HPDE6-E6E7 (cell line): ENCODE measurements around the gene PLCG2.
"Not testable (repeated sequence)": the region's sequence is repeated elsewhere in the genome, so short reads cannot be mapped to it uniquely, and the experiment has no call there.

Experiments
- DNase-seq: peaks from one replicate; pipeline ENCODE4 v3.0.0; 2011; ENCODE audit warnings: missing footprints; ENCODE audit errors: extremely low spot score

Gene PLCG2

DNA sequence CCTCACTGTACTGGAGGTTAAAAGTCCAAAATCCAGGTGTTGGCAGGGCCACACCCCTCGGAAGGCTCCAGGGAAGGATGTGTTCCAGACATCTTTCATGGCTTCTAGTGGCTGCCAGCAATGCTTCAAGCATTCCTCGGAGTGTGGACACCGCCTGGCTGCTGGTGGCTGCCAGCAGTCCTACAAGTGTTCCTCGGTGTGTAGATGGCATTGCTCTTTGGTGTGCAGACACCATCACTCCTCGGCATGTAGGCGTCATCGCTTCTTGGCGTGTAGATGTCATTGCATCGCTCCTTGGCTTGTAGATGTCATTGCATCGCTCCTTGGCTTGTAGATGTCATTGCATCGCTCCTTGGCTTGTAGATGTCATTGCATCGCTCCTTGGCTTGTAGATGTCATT, 98.4 kb downstream of the PLCG2 start:
- not testable (repeated sequence) for DNase-seq

DNA sequence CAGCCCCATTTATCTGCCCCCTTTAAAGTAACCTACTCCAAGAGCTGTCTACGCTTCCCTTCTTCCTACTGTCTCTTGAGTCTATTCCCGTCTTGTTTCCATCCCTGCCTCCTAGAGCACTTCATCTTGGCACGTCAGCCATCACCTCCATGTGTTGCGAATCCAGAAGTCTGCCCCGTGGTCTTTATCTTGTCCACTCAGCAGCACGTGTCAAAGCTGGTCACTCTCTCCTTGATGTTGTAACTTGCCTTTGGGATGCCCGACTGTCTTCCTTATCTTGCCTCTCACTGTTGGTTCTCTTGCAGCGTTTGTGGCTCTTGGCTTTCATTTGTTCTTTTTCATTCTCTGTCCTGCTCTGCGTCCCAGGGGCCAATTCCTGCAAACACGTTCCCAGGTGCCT, 99.4 kb downstream of the PLCG2 start:
- DNase-seq = no peak

DNA sequence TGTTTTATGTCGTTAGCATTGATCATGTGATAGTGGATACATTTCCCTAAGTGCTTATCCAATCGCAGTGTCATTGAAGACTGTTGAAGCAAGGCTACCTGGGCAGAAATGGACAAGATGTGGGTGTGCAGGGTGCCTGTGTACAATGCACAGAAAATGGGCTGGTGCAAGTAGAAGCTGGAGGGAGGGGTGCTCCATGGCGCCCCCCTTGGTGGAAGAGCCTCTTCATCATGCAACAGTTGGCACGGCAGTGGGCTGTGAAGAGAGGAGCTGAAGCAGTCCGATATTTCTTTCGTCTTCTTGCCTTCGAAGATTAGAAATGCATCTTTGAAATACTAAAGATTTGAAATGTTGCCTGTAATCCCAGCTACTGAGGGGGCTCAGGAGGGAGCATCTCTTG, 100.5 kb downstream of the PLCG2 start:
- DNase-seq = no peak

DNA sequence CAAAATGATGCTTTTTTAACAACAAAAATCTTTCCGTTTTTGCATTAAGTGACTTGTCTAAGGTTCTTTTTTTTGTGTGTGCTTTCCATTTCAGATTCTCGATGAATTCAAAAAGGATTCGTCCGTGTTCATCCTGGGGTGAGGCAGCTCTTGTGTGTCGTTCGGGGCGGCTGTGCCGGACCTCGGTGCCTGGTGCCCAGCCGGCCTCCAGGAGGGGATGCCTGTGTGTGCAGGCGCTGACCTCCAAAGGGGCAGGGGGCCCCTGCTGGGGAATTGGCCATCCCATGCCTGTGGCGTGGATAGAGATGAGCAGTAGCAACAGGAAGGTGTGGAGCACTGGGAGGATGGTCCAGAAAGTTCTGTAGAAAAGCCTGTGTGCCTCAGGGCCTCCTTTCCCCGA, 101.7 kb downstream of the PLCG2 start:
- DNase-seq = no peak

DNA sequence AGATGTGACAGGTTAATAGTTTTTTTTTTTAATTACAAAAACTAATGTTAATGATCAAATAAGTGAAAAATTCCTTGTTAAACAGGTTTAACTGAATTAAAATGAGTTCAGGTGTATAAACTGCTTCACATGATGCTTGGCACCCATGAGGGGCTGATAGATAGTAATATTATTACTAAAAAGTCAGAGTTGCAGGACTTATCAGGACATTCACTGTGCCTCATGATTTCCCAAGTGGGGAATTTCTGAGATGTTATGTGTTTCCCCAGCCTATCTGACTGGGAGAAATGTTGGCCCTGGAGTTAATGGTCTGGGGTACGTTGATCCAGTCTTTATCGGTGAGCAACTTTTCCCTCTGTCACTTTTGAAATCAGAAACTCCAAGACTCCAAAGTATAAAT, 102.1 kb downstream of the PLCG2 start:
- DNase-seq = no peak

DNA sequence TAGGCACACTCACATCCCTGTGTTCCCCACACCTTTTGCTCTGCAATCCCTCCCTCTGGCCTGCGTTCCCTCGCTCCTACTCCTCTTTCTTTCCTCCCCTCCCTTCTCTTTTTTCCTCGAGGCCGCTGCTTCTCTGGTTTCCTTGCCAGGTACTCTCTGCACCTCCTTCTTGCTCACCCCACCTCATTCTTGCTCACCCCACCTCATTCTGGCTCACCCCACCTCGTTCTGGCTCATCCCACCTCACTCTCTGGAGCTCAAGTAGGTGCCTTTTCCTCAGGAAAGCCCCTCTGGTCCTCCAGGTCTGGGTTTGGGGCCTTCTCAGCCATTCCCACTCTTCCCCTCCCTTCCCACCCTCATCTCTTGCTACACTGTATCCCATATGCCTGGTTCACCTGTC, 103.5 kb downstream of the PLCG2 start:
- DNase-seq = no peak

DNA sequence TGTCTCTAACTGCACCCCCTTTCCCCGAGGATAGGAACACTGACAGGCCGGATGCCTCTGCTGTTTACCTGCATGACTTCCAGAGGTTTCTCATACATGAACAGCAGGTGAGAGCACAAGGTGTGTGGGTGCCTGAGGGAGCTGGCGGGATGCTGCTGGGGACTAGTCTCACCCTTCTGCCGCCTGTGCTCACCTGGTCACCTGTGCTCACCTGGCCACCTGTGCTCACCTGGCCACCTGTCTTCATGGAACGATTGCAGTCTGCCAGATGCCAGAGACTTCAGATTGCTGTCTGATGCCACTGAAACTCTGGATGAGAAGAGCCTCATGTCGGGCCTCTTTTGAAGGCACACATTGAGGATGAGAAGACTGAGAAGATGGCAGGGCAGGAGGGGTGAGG, 104.1 kb downstream of the PLCG2 start:
- no peak for DNase-seq

DNA sequence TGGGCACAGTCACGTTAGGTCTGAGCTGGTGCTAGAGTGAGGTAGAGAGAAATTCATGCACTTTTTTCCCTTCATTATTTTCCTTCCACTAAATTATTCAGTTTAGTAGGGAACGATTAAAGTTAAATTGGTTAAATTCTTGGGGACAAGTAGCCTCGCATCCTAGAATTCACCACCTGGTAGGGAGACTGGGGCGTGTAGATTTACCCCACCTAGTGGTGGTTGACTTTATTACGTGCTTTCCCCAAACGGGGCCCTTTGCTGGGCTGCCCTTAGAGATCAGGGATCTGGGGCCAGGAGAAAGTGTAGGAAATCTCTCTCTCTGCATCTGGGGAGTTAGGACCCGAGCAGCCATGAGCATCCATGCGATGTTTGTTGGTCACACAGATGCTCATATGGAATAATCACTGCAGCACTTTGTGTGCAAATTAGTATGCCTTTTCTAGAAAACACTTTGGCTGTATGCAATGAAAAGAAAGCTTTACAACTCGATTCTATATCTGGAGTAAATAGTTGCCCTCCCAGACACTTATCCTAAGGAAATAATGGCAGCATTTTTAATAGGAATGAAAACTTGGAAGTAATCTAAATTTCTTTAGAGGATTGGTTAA, 107.0 kb downstream of the PLCG2 start:
- DNase-seq = peak; percentile 76

DNA sequence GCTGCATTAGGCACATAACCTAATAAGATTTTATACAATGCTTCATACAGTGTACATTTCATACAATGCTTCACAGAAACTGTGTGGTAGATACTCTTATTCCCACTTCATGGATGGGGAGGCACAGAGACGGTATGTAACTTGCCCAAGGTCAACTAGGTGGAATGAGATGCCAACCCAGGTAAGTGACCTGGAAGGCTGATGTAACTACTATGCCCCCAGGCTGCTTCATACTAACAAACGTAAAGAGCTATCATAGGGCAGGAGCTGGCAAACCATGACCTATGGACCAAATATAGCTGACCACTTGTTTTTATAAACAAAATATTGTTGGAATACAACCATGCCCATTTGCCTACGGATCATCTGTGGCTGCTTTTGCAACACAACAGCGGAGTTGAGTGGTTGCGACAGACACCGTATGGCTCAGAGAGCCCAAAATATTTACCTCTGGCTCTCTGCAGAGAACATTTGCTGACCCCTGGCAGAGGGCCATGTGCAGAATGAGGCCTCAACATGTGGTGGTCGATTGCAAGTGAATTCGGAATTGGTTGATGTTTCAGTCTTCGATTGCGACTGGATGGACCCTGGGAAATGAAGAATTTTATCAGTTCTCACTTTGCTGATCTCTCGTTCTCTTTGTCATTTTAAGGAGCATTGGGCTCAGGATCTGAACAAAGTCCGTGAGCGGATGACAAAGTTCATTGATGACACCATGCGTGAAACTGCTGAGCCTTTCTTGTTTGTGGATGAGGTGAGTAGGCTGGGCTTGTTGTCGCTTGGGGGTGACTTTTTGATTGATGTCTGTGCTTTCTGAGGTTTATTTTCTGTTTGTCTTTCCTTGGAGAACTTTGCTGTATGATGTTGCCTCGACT, 109.7 kb downstream of the PLCG2 start:
- DNase-seq = no peak

DNA sequence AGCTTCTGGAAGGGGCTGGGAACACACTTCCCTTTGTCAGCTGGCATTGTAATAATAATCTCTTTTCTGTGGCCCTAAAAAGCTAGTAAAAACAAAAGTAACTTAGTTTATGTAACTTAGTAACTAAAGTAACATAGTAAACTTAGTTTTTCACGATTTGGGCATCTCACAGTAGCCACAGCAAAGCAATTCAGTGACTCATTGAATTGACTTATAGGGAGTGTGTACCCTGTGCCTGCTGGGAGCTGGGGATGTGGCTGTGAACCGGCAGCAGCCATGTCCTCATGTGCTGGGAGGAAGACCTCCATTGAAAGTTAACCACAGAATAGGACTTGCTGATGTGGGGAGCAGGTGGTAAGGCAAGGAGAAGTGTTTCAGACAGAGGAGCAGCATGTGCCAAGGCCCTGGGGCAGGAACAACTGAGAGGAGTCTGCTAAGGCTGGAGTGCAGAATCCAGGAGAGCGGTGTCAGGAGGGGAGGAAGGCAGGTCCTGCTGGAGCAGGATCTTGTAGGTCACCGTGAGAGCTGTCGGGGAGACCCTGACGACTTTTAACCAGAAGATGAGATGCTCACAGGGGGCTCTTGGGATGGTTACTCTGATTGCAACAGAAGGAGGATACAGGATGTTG, 112.8 kb downstream of the PLCG2 start:
- no peak for DNase-seq

DNA sequence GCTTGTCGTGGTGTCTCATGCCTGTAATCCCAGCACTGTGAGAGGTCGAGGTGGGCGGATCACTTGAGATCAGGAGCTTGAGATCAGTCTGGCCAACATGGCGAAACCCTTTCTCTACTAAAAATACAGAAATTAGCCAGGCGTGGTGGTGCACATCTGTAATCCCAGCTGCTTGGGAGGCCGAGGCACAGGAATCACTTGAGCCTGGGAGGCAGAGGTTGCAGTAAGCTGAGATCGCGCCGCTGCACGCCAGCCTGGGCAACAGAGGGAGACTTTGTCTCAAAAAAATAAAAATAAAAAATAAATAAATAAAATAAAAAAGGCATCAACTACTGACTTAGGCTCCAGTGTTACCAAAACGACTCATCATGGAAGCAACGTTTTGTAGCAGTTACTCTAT, 115.5 kb downstream of the PLCG2 start:
- no peak for DNase-seq

DNA sequence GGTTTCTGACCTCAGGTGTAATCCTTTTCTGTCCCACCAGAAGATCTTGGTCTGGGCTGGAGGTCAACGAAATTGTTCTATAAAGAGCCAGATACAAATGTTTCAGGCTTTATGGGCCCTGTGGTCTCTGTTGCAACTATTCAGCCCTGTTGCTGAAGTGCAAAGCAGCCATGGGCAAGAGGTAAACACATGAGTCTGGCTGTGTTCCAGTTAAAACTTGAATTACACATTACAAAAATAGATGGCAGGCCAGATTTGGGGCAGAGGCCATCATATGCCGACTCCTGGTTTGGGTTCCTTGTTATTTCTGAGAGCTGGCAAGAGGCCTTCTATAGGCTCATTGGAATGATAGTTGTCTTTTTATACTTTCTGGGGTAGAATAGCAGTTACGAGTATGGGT, 117.8 kb downstream of the PLCG2 start:
- no peak for DNase-seq

DNA sequence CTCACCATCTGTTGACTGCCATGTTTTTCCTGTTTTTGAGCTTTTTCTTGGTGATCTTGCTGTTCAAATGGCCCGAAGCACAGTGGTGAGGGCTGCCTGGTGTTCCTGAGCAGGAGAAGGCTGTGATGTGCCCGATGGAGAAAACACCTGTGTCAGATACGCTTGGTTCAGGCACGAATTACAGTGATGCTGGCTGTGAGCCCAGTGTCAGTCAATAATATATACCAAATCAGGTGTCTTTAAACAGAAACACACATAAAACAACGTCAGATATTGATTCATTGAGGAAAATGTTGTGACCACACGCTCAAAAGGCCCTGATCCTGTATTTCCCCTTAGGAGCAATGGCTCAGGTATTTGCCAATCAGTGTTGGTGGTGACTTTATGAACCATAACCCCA, 120.5 kb downstream of the PLCG2 start:
- no peak for DNase-seq

DNA sequence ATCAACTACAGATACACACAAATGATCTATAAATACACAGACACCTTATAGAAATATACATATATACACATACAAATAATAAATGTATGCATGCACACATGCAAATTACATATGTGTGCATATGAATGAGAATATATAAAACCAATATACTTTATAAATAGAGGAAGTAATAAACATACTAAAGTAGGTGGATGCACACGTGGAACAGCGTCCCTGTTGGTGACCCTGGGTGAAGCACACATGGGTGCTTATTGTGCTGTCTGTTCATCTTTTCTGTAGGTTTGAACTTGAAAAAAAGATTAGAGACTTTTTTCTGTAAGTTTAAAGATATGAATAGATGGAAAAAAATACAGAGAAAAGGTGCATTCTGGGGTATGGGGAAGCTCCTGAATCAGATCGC, 120.9 kb downstream of the PLCG2 start:
- no peak for DNase-seq

DNA sequence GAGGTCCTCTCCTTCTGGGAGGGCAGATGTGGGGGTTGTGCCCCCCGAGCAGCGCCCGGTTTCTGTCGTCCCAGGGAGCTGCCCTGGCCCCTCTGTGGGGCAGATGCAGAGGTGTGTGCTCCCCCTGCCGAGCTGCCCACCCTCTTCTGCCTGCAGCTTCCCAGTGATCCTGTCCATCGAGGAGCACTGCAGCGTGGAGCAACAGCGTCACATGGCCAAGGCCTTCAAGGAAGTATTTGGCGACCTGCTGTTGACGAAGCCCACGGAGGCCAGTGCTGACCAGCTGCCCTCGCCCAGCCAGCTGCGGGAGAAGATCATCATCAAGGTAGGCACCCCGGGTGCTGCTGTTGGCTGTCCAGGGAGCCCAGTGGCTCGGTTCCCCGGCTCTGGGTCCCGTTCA, 121.4 kb downstream of the PLCG2 start:
- no peak for DNase-seq

DNA sequence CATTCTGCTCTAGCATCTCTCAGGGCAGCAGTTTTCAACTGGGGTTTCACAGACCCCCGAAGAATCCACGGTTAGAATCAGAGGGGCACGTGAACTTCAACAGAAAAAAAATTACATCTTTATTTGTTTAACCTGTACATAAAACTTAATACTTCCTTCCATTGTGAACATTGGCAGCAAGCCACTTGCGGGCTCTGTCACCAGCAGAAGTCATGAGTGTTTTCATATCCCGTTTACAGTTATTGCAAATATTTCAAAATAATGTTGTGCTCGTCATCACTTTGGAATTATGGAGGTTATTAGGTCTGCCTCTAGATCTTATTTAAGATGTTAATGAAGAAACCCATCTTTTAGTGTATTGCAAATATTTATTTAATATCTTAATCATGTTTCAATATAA, 122.4 kb downstream of the PLCG2 start:
- DNase-seq = peak; percentile 22

DNA sequence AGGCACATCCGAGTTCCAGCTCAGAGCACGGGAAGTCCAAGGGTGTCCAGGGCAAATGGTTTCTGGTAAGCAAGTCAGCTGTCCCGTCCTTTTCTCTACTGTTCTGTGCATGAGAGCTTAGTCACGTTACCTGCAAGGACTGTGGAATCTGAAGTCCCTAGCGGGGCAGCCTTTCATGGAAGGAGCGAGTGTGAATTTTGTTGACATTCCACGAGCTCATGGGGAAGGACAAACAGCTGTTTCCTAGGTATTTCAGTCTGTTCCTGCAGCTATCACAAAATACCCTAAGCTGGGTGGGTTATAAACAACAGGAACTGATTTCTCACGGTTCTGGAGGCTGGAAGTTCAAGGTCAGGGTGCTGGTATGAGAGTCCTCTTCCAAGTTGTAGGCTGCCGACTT, 122.9 kb downstream of the PLCG2 start:
- DNase-seq = no peak

DNA sequence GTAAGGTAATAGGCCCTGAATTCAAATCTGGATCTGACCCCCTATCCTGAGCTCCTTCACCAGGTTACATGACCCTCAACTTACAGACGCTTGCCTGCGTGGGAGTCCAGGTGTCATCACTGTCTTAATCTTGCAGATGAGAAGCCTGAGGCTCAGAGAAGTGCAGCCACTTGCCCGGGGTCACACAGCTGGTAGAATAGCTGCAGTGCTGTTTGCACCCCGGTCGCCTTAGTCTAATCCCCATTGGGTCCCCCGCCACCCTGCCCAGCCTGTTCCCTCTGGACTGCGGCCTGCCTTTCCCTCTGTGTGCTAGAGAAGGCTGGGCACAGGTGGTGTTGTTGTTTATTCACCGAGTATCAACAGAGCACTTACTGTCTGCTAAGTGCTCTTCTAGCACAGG, 125.2 kb downstream of the PLCG2 start:
- no peak for DNase-seq

DNA sequence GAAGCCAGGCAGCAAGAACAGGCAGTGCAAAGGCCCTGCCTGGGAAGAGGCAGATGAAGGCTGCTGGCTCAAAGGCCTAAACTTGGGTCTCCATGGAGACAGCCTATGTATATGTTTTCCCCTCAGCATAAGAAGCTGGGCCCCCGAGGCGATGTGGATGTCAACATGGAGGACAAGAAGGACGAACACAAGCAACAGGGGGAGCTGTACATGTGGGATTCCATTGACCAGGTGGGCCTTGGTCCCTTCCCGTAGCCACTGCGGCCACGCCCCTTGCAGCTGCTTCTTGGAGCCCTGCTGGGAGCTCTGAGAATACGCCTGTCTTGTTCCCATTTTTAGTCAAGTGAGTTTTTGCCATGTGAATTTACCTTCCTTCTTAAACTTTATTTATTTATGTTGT, 126.2 kb downstream of the PLCG2 start:
- no peak for DNase-seq

DNA sequence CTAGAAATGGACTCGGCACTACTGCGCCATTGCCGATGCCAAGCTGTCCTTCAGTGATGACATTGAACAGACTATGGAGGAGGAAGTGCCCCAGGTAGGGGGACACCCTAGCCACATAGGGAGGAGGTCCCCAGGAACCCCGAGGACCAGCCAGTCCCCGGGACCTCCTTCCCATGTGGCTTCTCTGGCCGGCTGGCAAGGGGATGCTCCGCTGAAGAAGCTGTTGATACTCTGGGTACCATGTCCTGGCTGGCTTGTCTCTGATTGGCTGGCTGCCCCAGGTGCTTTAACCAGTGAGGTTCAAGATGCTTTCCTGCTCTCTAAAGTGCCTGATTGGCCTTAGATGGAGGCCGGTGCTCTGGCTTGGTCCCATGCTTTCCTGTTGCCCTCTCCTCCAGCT, 128.6 kb downstream of the PLCG2 start:
- DNase-seq = no peak

DNA sequence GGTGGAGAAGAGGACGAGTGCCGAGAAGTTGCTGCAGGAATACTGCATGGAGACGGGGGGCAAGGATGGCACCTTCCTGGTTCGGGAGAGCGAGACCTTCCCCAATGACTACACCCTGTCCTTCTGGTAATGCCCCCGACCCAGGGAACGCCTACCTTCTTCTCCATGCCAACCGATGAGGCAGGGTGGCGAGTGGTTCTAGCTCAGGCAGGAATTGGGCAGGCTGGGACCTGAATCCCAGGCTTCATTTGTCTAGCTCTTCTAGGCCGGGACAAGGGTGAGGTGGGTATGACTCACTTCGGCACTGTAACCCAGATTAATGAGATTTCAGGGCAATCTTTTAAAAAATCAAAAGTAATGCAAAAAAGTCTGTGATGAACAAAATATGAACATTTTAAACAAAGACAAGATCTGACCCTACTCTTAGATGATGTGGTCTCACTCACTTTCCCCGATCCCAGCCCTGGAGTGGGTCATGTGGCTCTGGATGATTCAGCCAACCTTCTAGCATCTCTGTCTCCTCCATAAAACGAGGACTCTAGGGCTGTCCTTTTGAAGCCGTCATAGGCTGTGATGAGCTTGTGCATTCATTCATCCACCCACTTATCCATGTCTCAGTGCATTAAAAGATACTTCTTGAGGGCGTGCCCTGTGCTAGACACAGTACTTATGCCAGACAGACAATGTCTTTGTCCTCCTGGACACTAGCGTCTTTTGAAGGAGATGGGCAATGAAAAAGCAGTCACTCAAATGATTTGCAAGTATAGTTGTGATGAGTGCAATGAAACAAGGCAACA, 129.6 kb downstream of the PLCG2 start:
- DNase-seq = peak; percentile 95

DNA sequence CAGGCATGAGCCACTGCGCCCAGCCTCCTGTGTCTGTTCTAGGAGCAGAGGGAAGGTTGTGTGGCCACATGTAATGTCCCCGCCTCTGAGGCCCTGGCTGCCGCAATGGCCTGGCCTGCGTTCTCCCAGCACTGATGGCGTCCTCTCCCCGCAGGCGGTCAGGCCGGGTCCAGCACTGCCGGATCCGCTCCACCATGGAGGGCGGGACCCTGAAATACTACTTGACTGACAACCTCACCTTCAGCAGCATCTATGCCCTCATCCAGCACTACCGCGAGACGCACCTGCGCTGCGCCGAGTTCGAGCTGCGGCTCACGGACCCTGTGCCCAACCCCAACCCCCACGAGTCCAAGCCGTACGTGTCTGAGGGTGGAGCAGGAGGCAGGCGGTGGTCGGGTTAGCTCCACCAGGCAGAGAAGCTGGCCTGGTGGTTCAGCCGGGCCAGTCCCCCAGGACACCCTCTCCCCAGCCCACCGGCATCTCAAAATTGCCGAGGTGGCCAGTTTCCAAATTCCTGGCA, 131.3 kb downstream of the PLCG2 start:
- no peak for DNase-seq
